GM08714 (cell line): ENCODE results near the gene PDE3B.
"Not testable (repeated sequence)": the region's sequence is repeated elsewhere in the genome, so short reads cannot be mapped to it uniquely, and the experiment has no call there.

Experiments used
- H3K4me3 ChIP-seq: fragments of 200-500 bp; sonication (Bioruptor generic); 2 replicates; pipeline ENCODE4 v1.5.1; 2014; ENCODE audit warnings: mild to moderate bottlenecking, low read length, inconsistent platforms
- ZNF274 ChIP-seq: IDR thresholded peaks from 2 replicates; pipeline ENCODE4 v1.6.1; 2012; ENCODE audit warnings: mild to moderate bottlenecking, low read depth, low read length

PDE3B gene

GRCh38 chr11:14650064-14650463 is 6.5 kb downstream of the PDE3B start:
- no peak for TF ChIP-seq ZNF274
- H3K4me3 ChIP-seq, result no peak overlapping the region

GRCh38 chr11:14653090-14653489 is 9.5 kb downstream of the PDE3B start:
- TF ChIP-seq ZNF274, result no peak

DNA sequence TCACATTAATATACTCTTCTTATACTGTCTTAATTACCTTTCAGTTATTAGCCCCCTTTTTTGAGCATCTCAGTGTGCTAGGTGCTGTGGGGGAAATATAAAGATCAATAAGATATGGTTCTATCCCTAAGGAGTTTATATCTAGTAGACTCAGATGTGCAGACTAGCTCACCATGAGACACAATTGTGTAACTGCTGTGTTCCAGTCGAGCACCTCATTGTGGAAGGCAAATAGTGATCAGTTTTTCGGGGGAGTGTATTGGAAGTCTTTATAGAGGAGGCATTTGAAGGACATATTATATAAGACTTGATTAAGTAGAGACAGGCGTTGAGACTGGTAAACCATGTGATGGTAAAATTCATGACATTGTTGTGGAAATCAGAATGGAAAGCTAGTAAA is 11.8 kb downstream of the PDE3B start:
- no peak for TF ChIP-seq ZNF274
- no peak overlapping the region for H3K4me3 ChIP-seq

More at GRCh38 chr11:14653090-14653489, 9.5 kb downstream of the PDE3B start:
- H3K4me3 ChIP-seq, result no peak overlapping the region

- no peak overlapping the region for H3K4me3 ChIP-seq
- TF ChIP-seq ZNF274, result no peak
These were observed 13.2 kb downstream of the PDE3B start for GRCh38 chr11:14656536-14657457.

DNA sequence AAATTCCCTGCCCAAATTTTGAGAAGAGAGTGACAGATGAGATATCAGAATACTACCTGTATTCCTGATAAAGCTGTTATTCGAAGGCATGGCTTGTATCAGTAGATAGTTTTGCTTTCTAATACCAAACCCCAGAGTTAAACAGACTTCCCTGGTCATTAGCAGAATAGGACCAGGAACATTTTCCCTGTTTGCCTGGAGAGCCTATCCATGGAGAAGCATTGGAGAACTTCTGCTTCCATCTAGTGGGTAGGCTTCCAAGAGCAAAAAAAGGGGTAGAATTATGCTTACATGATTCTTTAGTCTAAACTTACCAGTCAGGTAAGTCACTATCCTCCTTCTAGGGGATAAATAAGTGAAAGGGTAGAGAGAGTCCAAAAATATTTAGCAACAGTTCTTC is 14.2 kb downstream of the PDE3B start:
- no peak for TF ChIP-seq ZNF274
- H3K4me3 ChIP-seq, result no peak overlapping the region

DNA sequence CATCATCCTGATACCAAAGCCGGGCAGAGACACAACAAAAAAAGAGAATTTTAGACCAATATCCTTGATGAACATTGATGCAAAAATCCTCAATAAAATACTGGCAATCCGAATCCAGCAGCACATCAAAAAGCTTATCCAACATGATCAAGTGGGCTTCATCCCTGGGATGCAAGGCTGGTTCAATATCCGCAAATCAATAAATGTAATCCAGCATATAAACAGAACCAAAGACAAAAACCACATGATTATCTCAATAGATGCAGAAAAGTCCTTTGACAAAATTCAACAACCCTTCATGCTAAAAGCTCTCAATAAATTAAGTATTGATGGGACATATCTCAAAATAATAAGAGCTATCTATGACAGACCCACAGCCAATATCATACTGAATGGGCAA is 21.3 kb downstream of the PDE3B start:
- not testable (repeated sequence) for H3K4me3 ChIP-seq

DNA sequence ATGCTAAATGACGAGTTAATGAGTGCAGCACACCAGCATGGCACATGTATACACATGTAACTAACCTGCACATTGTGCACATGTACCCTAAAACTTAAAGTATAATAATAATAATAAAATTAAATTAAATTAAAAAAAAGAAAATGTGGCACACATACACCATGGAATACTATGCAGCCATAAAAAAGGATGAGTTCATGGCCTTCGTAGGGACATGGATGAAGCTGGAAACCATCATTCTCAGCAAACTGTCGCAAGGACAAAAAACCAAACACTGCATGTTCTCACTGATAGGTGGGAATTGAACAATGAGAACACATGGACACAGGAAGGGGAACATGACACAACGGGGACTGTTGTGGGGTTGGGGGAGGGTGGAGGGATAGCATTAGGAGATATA is 23.7 kb downstream of the PDE3B start:
- H3K4me3 ChIP-seq, result not testable (repeated sequence)

GRCh38 chr11:14668731-14669301 is 25.2 kb downstream of the PDE3B start:
- no peak overlapping the region for H3K4me3 ChIP-seq
- no peak for TF ChIP-seq ZNF274

- TF ChIP-seq ZNF274, result no peak
- H3K4me3 ChIP-seq, result no peak overlapping the region
These were observed 25.9 kb downstream of the PDE3B start for GRCh38 chr11:14669499-14669898.

- no peak for TF ChIP-seq ZNF274
- H3K4me3 ChIP-seq, result no peak overlapping the region
These were observed 26.4 kb downstream of the PDE3B start for GRCh38 chr11:14669958-14670357.

DNA sequence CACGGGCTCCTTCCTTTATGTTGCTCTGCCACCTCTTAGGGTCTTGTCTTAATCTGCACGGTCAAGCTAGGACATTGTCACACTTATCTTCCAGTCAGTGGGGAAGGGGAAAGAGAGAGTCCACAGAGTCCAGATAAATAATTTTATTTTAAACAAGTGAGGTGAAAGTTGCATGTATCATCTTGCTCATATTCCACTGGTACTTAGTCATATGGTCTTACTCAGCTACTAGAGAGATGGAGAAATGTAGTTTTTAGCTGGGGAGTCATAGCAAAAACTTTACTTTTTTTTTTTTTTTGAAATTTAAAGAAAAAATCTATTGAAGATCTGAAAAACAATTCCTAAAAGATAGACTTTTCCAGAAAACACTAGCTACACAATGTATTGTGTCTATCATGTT is 29.0 kb downstream of the PDE3B start:
- no peak overlapping the region for H3K4me3 ChIP-seq
- TF ChIP-seq ZNF274, result no peak

- H3K4me3 ChIP-seq, result no peak overlapping the region
- no peak for TF ChIP-seq ZNF274
These were observed 29.8 kb downstream of the PDE3B start for GRCh38 chr11:14673421-14673820.

DNA sequence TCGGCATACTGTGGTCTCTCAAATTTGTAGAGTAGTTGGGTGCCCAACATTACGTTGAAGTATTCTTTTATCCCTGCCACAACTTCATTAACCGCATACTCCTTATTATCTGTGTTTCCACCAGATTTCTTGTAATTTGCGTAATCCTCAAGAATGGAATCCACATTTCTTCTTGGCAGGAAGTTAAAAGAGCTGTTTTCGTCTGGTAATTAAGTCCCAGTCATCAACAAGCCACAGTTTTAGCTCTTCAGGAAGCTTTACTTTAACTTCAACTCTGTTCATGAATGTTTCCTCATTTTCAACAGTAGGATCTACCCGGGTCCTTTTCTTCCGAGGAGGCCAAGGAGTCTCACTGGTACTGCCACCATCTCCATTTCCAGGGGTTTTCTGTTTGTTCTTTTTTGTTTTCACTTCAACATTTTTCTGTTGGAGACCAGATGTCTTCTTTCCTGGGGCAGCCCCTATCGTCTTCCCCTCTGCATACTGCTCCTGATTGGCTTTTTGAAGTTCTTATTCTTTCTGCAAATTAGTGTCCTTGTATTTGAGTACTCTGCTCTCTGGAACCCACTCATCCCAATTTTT is 30.3 kb downstream of the PDE3B start:
- TF ChIP-seq ZNF274, result no peak
- H3K4me3 ChIP-seq, result no peak overlapping the region

DNA sequence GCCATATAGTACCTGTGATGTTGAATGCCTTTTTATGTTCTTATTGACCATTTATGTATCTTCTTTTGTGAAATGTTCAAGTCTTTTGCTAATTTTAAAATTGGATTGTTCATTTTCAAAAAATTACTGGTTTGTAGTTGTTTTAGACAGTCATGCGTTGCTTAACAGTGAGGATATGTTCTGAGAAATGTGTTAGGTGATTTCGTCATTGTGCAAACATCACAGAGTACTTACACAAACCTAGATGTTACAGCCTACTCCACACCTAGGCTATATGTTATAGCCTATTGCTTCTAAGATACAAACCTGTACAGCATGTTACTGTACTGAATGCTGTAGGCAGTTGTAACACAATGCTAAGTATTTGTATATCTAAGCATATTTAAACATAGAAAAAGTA is 32.5 kb downstream of the PDE3B start:
- no peak for TF ChIP-seq ZNF274
- H3K4me3 ChIP-seq, result no peak overlapping the region

DNA sequence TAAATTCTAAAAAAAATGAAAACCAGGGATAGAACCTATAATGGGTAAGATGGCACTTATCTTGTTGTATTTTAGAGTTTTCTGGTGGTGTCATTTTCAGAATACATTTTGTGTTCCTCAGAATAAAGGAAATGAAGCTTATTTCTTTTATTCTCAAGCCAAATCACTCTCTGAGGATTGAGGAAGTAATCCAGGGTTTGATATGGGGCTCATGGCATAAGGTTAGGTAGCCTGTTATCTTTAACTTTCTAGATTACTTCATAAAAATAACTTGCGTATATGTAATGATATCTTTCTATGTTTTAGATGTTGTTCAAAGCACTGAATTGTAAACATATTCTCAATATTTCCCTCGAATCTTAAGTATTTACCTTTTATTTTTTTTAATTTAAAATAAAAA is 33.5 kb downstream of the PDE3B start:
- no peak for TF ChIP-seq ZNF274
- no peak overlapping the region for H3K4me3 ChIP-seq

DNA sequence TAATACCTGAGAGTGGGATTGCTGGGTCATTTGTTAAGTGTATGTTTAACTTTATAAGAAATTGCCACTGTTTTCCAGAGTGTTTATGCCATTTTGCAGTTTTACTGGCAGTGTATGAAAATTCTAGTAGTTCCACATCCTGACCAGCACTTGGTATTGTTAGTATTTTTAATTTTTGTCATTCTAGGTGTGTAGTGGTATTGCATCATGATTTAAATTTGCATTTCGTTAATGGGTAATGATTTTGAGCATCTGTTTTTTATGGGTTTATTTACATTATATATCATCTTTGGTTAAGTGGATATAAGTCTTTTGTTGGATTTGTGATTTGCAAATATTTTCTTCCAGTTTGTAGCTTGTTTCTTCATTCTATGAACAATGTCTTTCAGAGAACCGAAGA is 34.7 kb downstream of the PDE3B start:
- no peak overlapping the region for H3K4me3 ChIP-seq
- TF ChIP-seq ZNF274, result no peak
